ENCODE data around the gene ZNF778.

ZNF778 gene

GRCh38 chr16:89179656-89180315, 37.7 kb upstream of the ZNF778 start:
- ChIA-PET POLR2A (no interaction called here), CTCF (no interaction called here)
- no peak for TF ChIP-seq ZSCAN16 (tag by site-specific recombination; IDR thresholded peaks at IDR 0.05)
- TF ChIP-seq ZNF146 (tag by site-specific recombination; IDR thresholded peaks at IDR 0.05): no peak
- no peak for TF ChIP-seq ZFP3 (tag by site-specific recombination; IDR thresholded peaks at IDR 0.05; ENCODE audit: low read depth)
- no peak for TF ChIP-seq ZNF140 (tag by site-specific recombination; IDR thresholded peaks at IDR 0.05)
- TF ChIP-seq ZNF133 (tag by site-specific recombination; IDR thresholded peaks at IDR 0.05): no peak
- no peak for TF ChIP-seq GFI1B (tag by site-specific recombination; IDR thresholded peaks at IDR 0.05)
- TF ChIP-seq ZNF223 (tag by site-specific recombination; IDR thresholded peaks at IDR 0.05): no peak
- TF ChIP-seq MYNN (tag by site-specific recombination; IDR thresholded peaks at IDR 0.05; ENCODE audit: borderline replicate concordance): no peak
- TF ChIP-seq ZBTB21 (tag by site-specific recombination; IDR thresholded peaks at IDR 0.05): no peak
- TF ChIP-seq ZNF510 (tag by site-specific recombination; IDR thresholded peaks at IDR 0.05; ENCODE audit: insufficient replicate concordance): no peak
- TF ChIP-seq ATF2 (tag by site-specific recombination; IDR thresholded peaks at IDR 0.05; ENCODE audit: low read depth): no peak
- TF ChIP-seq, protein P1, sequence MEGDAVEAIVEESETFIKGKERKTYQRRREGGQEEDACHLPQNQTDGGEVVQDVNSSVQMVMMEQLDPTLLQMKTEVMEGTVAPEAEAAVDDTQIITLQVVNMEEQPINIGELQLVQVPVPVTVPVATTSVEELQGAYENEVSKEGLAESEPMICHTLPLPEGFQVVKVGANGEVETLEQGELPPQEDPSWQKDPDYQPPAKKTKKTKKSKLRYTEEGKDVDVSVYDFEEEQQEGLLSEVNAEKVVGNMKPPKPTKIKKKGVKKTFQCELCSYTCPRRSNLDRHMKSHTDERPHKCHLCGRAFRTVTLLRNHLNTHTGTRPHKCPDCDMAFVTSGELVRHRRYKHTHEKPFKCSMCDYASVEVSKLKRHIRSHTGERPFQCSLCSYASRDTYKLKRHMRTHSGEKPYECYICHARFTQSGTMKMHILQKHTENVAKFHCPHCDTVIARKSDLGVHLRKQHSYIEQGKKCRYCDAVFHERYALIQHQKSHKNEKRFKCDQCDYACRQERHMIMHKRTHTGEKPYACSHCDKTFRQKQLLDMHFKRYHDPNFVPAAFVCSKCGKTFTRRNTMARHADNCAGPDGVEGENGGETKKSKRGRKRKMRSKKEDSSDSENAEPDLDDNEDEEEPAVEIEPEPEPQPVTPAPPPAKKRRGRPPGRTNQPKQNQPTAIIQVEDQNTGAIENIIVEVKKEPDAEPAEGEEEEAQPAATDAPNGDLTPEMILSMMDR (tag by site-specific recombination; IDR thresholded peaks at IDR 0.05): no peak
- TF ChIP-seq ZNF114 (tag by site-specific recombination; IDR thresholded peaks at IDR 0.05): no peak
- TF ChIP-seq ZNF514 (tag by site-specific recombination; IDR thresholded peaks at IDR 0.05): no peak
- no peak for TF ChIP-seq ZIC2 (tag by site-specific recombination; IDR thresholded peaks at IDR 0.05)
- Histone ChIP-seq H3K9me3 (ENCODE audit: control insufficient read depth, insufficient read depth, low read depth, low read length) (no peaks in the 10 kb centered on the region), H3K4me1 (ENCODE audit: control insufficient read depth, insufficient read depth, low read length) (no peaks in the 10 kb centered on the region), H3K4me3 (ENCODE audit: low read depth, low read length) (no peak overlapping the region), H3K36me3 (ENCODE audit: control insufficient read depth in 2 of 2, insufficient read depth in 1 of 2, low read length in 2 of 2) (no peaks in the 10 kb centered on the region), H3K27ac (ENCODE audit: extremely low read depth, low read depth, low read length) (no peak overlapping the region)

DNA sequence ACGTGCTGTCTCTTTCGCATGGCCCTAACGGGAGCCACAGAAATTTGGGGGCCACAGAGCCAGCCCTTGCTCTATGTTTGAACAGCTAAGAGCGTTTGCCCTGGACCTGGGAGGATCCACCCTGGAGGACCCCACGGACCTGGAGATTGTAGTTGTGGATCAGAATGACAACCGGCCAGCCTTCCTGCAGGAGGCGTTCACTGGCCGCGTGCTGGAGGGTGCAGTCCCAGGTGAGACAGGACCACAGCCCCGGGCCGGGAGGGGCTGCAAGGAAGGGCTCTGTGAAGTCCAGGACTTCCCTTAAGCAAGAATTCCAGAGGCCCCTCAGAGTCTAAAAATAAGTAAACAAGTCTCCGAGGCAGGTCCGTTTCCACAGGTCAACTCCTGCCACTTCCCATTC, 34.0 kb upstream of the ZNF778 start:
- Histone ChIP-seq H3K4me1 (ENCODE audit: control insufficient read depth, insufficient read depth, low read length) (no peaks in the 10 kb centered on the region), H3K27ac (ENCODE audit: extremely low read depth, low read depth, low read length) (no peak overlapping the region), H3K36me3 (ENCODE audit: control insufficient read depth in 2 of 2, insufficient read depth in 1 of 2, low read length in 2 of 2) (no peaks in the 10 kb centered on the region), H3K4me3 (ENCODE audit: low read depth, low read length) (no peak overlapping the region), H3K9me3 (ENCODE audit: control insufficient read depth, insufficient read depth, low read depth, low read length) (no peaks in the 10 kb centered on the region)
- TF ChIP-seq GFI1B (tag by site-specific recombination; IDR thresholded peaks at IDR 0.05) (no peak), ZNF155 (tag by site-specific recombination; IDR thresholded peaks at IDR 0.05) (no peak), ZNF140 (tag by site-specific recombination; IDR thresholded peaks at IDR 0.05) (no peak), ZNF747 (tag by site-specific recombination; IDR thresholded peaks at IDR 0.05) (no peak), EGR2 (tag by site-specific recombination; IDR thresholded peaks at IDR 0.05; ENCODE audit: low read depth) (no peak), ZNF302 (tag by site-specific recombination; IDR thresholded peaks at IDR 0.05; ENCODE audit: low read depth) (no peak), ZBTB7A (tag by site-specific recombination; IDR thresholded peaks at IDR 0.05; ENCODE audit: low read depth) (no peak), SCRT1 (tag by site-specific recombination; IDR thresholded peaks at IDR 0.05; ENCODE audit: borderline replicate concordance) (no peak), ZNF112 (tag by site-specific recombination; IDR thresholded peaks at IDR 0.05) (no peak), SP7 (tag by site-specific recombination; IDR thresholded peaks at IDR 0.05) (no peak)
- TF ChIP-seq, protein P2, sequence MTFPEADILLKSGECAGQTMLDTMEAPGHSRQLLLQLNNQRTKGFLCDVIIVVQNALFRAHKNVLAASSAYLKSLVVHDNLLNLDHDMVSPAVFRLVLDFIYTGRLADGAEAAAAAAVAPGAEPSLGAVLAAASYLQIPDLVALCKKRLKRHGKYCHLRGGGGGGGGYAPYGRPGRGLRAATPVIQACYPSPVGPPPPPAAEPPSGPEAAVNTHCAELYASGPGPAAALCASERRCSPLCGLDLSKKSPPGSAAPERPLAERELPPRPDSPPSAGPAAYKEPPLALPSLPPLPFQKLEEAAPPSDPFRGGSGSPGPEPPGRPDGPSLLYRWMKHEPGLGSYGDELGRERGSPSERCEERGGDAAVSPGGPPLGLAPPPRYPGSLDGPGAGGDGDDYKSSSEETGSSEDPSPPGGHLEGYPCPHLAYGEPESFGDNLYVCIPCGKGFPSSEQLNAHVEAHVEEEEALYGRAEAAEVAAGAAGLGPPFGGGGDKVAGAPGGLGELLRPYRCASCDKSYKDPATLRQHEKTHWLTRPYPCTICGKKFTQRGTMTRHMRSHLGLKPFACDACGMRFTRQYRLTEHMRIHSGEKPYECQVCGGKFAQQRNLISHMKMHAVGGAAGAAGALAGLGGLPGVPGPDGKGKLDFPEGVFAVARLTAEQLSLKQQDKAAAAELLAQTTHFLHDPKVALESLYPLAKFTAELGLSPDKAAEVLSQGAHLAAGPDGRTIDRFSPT (tag by site-specific recombination; IDR thresholded peaks at IDR 0.05): no peak
- TF ChIP-seq, protein P3, sequence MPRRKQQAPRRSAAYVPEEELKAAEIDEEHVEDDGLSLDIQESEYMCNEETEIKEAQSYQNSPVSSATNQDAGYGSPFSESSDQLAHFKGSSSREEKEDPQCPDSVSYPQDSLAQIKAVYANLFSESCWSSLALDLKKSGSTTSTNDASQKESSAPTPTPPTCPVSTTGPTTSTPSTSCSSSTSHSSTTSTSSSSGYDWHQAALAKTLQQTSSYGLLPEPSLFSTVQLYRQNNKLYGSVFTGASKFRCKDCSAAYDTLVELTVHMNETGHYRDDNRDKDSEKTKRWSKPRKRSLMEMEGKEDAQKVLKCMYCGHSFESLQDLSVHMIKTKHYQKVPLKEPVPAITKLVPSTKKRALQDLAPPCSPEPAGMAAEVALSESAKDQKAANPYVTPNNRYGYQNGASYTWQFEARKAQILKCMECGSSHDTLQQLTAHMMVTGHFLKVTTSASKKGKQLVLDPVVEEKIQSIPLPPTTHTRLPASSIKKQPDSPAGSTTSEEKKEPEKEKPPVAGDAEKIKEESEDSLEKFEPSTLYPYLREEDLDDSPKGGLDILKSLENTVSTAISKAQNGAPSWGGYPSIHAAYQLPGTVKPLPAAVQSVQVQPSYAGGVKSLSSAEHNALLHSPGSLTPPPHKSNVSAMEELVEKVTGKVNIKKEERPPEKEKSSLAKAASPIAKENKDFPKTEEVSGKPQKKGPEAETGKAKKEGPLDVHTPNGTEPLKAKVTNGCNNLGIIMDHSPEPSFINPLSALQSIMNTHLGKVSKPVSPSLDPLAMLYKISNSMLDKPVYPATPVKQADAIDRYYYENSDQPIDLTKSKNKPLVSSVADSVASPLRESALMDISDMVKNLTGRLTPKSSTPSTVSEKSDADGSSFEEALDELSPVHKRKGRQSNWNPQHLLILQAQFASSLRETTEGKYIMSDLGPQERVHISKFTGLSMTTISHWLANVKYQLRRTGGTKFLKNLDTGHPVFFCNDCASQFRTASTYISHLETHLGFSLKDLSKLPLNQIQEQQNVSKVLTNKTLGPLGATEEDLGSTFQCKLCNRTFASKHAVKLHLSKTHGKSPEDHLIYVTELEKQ (tag by site-specific recombination; IDR thresholded peaks at IDR 0.05; ENCODE audit: borderline replicate concordance): no peak
- ChIA-PET CTCF (interaction anchor here (0.6 kb wide), 1 partner anchor 159 kb away, joined by 3 read pairs; no protein-coding TSS in a partner anchor), POLR2A (no interaction called here)
